GM18951 (cell line): ENCODE data around the gene RAPGEF2.
"Not testable (repeated sequence)": the region's sequence is repeated elsewhere in the genome, so short reads cannot be mapped to it uniquely, and the experiment has no call there.

Source experiments
- POLR2A ChIP-seq: IDR thresholded peaks from 4 replicates; pipeline ENCODE4 v1.6.1; 2011; ENCODE audit warnings: mild to moderate bottlenecking; ENCODE audit not compliant: insufficient read length, insufficient read depth; ENCODE audit errors: extremely low read depth
- in situ Hi-C: fragments of 300-500 bp; cut with MboI; formaldehyde crosslinking; loops from one replicate; pipeline ENCODE4 v1.12.0; 2022; ENCODE audit warnings: low sequenced_read_pairs, mixed read lengths, inconsistent platforms; ENCODE audit not compliant: unreplicated experiment

Gene RAPGEF2

DNA sequence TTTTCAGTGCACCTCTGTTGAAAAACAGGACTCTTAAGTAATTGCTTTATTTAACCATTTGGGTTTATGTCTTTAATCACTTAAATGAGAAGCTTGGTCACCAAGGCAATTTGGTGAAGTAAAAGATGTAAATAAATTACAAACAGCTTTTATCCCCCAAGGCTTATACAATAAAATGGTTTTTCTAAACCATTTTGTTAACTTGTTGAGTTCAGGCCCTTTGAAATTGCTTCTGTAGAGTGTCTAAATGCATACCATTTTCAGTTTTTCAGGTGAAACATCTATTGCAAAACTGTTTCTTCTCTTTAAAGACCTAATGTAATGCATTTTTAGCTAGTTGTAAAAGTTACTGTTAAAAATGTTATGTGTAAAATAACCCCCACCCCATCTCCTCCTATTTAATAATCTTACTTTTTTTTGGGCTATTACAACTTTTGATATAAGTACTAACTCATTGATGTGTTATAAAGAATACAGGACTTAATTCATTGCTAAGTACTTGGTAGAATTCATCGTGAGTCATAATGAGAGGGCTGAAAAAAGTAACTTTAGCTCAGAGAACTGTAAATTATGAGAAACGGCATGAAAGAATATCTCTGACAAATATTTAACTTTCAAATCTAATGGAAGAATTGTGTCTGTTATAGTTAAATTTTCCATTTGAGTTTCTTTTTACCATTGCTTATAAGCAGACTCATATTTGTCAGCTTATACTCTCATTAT lies 4.5 kb downstream of the RAPGEF2 start:
- in situ Hi-C loops: no loop called here
- TF ChIP-seq POLR2A: no peak

DNA sequence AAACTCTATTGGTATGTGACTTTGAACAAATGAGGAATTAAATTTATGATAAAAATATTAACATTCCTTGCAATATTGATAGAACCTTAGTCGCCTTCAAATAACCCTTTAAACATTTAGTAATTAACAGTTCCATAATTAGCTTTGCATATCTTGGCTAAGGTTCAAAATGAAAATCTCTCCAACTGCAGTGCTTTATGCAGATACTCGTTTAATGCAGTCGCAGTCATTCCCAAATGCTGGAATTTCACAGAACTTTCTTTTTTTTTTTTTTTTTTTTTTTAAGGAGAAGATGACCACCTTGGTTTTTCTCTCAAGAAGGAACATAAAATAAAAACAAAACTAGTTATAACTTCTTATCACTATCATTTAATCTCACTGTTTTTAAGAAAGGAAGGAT lies 5.2 kb downstream of the RAPGEF2 start:
- TF ChIP-seq POLR2A: no peak
- in situ Hi-C loops: no loop called here

DNA sequence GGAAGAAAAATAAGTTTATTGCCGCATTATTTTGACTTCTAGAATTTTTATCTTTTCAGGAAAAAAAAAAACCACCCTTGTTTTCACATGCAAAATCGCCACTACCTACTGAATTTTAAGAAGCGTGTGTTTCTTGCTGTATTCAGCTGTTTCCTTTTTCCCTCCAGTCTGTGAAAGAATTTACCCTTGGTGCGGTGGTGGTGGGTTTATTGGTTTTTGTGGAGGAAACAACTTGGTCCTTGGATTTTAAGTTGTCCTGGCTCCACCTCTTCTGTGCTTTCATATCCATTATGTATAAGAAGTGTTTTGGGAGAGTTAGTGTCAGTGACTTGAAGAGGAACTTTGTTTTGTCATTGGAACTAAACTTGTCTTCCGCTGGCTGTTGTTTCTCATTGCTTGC lies 8.1 kb downstream of the RAPGEF2 start:
- TF ChIP-seq POLR2A: no peak
- in situ Hi-C loops: no loop called here

DNA sequence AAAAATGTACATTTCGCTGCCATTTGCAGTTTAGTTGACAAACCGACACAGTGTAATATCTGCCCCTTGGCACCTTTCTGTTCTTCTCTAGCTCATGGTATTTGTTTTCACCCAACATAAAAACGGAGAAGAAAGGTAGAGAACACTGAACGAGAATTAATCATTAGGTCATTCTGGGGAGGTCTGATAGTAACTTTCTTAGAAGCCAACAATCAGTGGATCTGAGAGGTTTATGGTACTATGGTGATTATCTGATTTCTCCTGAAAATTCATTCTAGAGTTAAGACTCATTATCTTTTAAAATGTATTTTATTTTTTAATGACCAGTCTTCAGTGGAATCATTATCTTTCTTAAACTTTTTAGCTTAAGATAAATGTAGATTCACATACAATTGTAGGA lies 8.5 kb downstream of the RAPGEF2 start:
- in situ Hi-C loops: no loop called here
- no peak for TF ChIP-seq POLR2A

DNA sequence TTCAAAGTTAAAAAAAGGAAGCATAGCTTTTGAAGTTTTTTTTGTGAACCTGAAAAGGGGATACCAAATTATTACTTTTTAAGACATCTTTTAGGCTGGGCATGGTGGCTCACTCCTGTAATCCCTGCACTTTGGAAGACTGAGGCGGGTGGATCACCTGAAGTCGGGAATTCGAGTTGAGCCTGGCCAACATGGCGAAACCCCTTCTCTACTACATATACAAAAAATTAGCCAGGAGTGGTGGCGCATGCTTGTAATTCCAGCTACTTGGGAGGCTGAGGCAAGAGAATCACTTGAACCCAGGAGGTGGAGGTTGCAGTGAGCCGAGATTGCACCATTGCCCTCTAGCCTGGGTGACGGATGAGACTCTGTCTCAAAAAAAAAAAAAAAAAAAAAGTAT lies 10.5 kb downstream of the RAPGEF2 start:
- in situ Hi-C loops: not testable (repeated sequence)

DNA sequence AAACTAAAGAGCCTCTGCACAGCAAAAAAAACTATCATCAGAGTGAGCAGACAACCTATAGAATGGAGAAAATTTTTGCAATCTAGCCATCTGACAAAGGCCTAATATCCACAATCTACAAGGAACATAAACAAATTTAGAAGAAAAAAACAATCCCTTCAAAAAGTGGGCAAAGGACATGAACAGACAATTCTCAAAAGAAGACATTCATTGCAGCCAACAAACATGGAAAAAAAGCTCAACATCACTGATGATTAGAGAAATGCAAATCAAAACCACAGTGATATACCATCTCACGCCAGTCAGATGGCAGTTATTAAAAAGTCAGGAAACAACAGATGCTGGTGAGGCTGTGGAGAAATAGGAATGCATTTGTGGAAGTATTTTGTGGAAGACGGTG lies 13.2 kb downstream of the RAPGEF2 start:
- in situ Hi-C loops: not testable (repeated sequence)

DNA sequence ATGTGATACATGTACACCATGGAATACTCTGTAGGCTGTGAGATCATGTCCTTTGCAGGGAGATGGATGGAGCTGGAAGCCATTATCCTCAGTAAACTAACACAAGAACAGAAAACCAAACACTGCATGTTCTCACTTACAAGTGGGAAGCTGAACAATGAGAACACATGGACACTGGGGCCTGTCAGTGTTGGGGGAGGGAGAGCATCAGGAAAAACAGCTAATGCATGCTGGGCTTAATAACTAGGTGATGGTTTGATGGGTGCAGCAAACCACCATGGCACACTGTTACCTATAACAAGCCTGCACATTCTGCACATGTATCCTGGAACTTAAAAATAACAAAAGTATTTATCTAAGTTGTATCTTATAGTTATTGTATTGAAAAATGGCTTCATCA lies 13.8 kb downstream of the RAPGEF2 start:
- in situ Hi-C loops: not testable (repeated sequence)

DNA sequence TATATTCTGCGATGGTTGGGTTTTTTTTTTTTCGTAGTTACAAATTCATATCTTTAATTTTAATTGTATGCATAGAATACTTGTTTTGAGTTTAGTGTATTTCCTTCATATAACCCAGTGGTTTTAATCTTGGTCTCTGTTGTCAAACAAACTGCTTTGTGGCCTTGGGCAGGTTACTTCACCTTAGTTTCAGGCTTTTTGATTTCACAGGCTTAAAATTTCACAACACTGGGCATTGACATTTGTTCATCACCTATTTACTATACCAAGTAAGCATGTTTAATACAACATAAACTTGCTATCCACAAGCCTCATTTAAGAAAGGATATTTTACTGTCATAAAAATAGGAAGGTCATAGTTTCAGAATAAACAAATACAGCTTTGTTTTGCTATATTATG lies 14.7 kb downstream of the RAPGEF2 start:
- no peak for TF ChIP-seq POLR2A
- in situ Hi-C loops: no loop called here

DNA sequence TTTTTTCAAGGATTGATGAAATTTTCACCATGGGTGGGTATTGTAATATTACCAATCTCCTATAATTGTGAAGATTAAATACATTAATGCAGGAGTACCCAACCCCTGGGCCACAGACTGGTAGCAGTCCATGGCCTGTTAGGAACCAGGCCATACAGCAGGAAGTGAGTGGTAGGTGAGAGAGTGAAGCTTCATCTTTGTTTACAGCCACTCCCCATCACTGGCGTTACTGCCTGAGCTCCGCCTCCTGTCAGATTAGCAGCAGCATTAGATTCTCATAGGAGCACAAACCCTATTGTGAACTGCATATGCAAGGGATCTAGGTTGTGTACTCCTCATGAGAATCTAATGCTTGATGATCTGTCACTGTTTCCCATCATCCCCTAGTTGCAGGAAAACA lies 15.1 kb downstream of the RAPGEF2 start:
- TF ChIP-seq POLR2A: no peak
- in situ Hi-C loops: no loop called here

DNA sequence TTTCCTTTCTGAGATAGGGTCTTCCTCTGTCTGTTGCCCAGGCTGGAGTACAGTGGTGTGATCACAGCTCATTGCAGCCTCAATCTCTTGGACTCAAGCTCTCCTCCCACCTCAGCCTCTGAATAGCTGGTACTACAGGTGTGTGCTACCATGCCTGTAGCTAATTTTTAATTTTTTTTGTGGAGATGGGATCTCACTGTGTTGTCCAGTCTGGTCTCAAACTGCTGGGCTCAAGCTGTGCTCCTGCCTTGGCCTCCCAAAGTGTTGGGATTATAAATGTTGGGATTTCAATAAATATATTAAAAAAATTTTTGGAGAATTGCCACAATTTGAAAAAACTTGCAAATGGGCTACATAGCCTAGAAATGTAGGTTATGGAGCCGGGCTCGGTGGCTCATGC lies 18.5 kb downstream of the RAPGEF2 start:
- no peak for TF ChIP-seq POLR2A
- in situ Hi-C loops: no loop called here

DNA sequence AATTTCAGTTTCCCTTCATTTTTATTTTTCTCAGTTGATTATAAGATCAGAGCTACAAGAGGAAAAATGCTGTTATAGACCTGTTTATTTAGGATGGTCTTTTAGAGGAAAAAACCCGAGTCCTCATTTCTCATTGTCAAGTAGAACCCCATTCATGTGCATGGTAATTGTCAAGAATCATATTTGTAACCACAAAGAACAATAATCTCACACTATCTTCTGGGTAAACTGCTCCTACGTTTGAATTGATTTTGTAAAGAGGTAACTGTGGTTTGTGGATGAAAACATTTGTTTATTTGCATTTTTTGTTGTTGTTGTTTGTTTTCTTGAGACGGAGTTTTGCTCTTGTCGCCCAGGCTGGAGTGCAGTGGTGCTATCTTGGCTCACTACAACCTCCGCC lies 23.8 kb downstream of the RAPGEF2 start:
- TF ChIP-seq POLR2A: no peak
- in situ Hi-C loops: no loop called here

DNA sequence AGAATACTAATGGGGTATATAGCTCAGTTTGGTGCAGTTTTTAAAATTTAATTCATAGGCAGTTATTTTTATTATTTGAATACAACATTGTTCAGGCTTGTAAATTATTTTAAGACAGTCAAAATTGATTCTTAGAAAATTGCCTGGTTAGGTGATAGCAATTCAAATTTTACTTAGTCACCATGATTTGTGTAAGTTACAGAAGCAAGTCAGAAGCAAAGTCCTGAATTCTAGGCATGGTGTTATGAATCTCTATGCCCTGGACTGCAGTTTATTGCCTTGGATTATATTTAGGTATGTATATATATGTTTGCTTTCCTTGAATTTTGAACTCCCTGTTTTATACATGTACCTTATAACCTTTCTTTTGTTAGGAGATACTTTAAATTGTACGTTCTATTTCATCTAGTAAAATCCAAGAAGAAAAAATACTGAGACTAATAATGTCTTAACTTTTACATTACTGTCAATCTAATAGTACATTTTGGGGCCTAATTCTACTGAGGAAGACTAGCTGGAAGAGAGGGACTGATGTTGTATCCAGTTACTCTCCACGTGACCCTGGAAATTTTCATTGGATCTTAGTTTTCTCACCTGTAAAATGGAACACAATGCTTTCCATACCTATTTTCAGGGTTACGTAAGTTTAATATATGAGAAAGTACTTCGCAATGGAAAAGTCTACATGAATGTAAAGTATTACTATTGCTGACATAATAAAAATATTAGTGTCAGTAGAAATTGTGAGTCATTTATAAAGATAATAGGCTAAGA lies 25.1 kb downstream of the RAPGEF2 start:
- TF ChIP-seq POLR2A: no peak
- in situ Hi-C loops: no loop called here

DNA sequence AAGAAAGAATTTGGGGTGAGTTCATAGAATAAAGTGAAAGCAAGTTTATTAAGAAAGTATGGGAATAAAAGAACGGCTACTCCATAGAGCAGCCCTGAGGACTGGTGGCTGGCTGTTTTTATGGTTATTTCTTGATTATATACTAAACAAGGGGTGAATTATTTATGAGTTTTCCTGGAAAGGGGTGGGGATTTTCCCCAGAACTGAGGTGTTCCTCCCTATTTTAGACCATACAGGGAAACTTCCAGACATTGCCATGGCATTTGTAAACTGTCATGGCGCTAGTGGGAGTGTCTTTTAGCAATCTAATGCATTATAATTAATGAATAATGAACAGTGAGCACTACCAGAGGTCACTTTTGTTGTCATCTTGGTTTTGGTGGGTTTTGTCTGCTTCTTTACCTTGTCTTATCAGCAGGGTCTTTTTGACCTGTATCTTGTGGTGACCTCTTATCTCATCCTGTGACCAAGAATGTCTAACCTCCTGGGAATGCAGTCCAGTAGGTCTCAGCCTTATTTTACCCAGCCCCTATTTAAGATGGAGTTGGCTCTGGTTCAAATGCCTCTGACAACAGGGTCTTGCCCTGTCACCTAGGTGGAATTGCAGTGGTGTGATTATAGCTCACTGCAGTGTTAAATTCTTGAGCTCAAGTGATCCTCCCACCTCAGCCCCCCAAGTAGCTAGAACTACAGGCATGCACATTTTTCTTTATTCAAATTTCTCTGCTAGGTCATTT lies 27.1 kb downstream of the RAPGEF2 start:
- TF ChIP-seq POLR2A: no peak
- in situ Hi-C loops: no loop called here

DNA sequence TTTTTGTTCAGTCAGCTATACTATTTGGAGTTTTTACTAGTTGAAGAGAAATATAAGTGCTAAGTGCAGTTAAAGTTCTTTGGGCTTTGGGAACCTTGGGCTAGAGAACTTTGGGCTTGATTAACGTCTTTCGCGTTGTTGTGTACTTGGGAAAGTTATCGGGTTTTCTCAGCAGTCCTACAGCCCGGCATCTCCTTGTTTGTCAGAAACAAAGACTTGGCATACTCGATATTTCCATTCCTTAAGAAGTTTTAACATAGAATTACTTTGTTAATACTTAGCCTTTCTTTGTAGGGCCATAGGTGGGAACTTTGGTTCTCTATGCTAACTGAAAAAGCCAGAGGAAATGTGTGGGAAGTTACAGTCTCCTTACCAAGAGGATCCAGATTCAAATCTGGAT lies 28.7 kb downstream of the RAPGEF2 start:
- no peak for TF ChIP-seq POLR2A
- in situ Hi-C loops: no loop called here
